ENCODE results near the gene MYOD1.

Gene MYOD1

DNA sequence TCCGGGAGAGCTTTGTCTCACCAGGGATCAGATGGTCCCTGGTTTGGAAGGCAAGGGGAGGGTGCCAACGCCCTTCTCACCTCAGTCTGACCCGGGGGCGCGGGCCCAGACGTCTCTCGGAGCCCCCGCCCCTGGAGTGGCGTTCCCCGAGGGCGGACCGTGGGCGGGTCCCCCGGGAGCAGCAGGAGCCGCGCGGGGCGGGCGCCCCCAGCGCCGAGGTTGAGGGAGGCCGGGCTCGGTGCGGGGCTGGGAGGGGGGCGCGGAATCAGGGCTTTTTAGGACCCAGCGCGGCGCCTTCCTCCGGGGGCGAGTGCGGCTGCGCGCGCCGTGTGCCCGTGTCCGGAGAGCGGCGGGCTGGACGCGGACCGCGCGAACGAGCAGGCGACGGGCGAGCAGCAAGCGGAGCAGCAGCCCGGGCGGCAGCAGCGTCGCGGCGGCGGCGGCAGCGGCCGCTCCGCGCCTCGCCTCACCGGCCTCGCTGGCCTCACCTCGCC is 15.1 kb downstream of the MYOD1 start, which contains the start of gene KCNC1:
Gene KCNC1, plus strand, starts transcription at position 364 of the 494 bp plus-strand sequence. CDS start 1,222 bp downstream, outside the sequence.
- peak; percentile 83 for DNase-seq (ENCODE audit: low spot score)

DNA sequence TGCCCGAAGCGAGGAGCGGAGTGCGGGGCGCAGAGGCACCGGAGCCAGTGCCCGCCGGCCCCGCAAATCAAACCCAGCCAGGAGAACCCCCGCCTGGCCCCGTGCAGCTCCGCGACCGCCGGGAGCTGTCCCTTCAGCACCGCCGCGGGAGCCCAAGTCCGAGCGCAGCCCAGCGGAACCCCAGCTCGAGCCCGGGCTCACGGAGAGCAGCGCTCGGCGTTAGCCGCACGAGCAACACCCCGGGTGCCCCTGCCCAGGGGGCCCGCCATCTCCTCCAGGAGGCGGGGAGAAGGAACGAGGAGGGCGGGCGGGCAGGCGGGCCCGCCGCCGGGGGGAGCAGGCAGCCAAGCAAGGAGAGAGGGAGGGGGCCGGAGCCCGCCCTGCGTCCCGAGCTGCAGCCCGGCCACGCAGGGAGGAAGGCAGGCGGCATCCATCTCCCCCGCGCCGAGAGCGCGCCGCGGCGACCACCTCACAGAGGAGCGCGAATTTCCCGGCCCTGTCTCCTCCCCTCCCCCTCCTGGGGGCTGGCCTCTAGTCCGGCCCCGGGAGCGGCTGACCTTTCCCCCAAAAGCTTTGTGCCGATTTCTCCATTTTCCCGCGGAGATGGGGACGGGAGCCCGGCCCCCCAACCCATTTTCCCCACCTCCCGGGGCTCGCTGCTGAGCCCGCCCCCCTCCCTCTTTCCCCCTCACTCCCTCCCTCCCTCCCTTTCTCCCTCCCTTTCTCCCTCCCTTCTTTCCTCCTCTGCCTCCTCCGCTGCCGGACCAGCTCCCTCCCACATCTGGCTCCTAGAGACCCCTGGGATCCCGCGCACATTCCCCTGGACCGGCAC is 15.8 kb downstream of the MYOD1 start:
- peak; percentile 57 for DNase-seq (ENCODE audit: low spot score)

DNA sequence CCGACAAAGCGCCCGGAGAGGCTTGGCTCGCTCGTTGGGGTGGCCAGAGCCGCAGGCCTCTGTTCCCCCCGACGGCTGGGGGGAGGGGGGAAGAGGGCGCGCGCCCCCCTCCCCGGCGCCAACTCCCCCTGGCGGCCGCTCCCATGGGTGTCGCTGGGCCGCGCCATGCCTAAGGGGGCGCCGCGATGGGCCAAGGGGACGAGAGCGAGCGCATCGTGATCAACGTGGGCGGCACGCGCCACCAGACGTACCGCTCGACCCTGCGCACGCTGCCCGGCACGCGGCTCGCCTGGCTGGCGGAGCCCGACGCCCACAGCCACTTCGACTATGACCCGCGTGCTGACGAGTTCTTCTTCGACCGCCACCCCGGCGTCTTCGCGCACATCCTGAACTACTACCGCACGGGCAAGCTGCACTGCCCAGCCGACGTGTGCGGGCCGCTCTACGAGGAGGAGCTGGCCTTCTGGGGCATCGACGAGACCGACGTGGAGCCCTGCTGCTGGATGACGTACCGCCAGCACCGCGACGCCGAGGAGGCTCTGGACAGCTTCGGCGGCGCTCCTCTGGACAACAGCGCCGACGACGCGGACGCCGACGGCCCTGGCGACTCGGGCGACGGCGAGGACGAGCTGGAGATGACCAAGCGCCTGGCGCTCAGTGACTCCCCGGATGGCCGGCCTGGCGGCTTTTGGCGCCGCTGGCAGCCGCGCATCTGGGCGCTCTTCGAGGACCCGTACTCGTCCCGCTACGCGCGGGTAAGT is 16.6 kb downstream of the MYOD1 start:
- DNase-seq (ENCODE audit: low spot score), result peak; percentile 67

DNA sequence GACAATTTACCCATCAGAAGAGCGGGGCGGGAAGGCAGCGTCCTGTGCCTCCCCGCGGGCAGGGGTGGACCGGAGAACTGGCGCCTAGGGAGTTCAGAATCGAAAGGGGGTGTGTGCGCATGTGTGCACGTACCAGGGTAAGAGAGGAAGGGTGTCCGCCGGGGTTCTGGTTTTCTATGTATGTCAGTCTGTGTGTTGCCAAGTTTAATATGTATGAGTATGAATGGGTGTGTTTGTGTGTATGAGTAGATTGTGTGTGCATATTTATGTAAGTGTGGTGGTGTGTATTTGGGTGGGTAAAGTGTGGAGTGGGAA is 17.2 kb downstream of the MYOD1 start:
- DNase-seq (ENCODE audit: low spot score), result peak; percentile 20

DNA sequence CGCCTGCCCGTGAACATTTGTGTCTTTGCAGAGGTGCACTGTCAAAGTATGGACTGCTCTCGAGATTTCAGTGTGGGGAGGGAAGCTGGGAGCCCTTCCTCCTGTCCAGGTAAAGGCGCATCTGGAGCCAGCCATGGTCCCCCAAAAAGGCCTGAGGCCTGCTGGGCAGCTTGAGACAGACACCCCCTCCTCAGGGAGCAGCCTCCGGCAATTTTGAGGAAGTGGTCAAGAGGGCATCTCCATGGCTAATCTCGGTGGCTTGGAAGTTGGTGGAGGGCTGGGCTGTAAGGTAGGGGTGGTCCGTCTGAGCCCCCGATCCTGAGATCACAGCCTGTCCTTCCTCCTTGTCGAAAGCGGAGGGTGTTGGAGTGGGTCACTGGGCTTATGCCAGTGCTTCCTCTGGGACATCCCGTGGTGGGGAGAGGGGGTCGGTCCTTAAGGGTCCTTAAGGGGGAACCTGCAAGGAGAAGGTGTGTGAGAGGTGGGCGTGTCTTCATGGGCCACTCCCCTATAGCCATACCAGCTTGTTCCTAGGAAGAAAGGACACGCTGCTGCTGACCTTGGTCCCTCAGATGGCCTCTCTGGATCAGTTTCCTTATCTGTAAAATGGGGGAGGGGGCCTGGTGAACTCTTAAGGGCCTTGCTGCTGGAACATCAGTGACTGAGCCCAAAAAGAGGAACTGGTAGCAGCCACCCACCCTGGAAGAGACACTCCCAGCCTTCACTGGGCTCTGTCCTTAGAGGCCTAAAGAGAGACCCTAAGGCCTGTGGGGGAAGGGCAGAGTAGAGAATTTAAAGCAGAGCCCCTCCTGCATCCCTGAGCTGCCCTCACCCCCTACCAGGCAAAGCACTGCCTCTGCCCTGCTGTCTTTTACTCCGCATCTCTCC is 17.8 kb downstream of the MYOD1 start:
- DNase-seq (ENCODE audit: low spot score), result peak; percentile 28

DNA sequence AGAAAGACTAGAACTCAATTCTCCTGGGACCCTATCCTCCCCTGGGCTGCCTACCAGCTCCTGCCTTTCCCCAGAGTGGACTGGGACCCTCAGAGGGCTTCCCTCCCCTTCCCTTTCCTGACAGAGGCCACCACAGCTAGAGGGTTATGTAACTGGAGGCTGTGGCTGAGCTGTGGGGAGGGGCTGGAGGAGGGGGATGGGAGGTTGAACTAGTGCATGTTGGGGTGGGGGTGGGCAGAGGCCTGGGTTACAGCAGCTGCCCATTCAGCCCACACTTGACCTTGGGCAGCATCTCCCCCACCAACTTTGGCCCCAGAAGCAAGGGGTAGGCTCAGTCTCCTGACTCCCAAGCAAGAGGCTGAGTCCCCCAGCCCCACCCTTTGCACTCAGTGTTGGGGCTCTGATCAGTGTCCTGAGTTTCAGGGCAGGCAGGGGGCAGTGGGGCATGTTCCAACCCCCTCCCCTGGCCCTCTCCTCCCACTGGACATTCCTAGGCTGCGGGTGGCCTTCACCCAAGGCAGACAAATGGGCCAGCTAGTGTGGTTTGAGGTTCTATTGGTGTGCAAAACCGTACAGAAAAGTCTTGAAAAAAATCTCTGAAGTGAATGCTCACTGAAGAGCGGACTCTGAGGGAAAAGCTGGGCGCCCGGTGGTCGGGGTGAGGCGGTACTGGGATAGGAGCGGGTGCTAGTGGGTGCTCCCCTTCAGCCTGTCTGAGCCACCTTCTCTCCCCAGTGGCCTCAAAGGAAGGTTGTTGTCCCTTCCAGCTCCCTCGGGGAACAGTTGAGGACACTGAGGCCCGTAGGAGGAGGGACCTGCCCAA is 19.0 kb downstream of the MYOD1 start:
- no peak for DNase-seq (ENCODE audit: low spot score)

DNA sequence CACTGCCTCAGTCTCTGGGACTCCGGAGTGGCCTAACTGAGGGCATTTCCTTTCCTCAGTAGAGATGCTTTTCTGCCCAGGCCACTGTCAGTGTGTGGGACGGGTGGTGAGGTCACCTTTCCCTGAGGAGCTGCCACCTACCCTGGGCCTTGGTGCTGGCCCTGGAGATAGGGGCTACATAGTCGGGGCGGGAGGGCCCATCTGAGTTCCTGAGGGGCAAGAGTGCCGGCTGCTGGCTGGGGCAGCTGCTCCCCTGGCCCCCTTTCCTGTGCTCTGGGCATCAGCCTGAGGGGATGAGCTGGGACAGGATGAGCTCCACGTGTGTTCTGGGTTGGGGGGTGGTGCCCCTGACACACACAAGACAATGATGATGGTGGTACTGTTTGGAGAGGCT is 20.6 kb downstream of the MYOD1 start:
- DNase-seq (ENCODE audit: low spot score), result no peak

DNA sequence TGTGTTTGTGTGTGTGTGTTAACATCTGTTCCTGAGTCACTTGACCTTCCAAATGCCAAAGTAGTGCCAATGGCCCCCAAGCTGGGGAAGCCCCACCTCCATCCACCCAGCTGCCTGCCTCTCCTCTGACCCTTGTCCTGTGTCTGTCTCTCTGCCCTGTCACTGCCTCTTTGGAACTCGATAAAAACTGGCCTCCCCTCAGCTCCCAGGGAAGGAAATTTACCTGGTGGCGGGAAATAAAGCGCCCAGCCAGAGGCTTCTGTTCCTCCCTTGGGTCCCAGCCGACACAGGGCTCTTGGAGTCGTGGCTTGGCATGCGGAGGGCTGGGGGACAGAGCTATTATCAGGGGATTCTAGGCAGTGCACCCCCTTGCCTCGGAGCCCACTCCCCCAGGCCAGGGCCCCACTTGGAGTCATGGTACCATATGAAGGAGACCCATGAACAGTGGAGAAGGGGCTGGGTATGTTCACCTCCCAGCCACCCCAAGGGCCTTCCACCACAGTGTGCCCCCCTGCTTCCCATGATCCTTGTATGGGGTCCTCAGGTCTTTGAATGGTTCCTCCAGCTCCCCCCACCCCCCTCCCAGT is 21.4 kb downstream of the MYOD1 start:
- DNase-seq (ENCODE audit: low spot score), result no peak

DNA sequence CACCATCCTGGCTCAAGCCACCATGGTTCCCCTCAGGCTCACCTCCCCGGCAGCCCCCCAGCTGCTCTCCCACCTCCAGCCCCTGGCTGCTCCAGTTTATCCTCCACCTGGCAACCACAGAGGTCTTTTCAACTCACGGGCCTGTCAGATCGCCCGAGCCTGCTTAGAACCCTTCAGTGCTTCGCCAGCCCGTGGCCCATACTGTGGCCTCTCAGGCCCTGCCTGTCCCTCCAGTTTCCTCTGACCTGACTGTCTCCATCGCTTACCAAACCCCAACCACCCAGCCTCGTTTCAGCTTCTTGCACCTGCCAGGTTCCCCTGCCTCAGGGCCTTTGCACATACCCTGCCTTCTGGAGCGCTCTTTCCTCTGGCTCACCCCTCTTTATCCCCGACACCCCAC is 22.1 kb downstream of the MYOD1 start:
- no peak for DNase-seq (ENCODE audit: low spot score)

DNA sequence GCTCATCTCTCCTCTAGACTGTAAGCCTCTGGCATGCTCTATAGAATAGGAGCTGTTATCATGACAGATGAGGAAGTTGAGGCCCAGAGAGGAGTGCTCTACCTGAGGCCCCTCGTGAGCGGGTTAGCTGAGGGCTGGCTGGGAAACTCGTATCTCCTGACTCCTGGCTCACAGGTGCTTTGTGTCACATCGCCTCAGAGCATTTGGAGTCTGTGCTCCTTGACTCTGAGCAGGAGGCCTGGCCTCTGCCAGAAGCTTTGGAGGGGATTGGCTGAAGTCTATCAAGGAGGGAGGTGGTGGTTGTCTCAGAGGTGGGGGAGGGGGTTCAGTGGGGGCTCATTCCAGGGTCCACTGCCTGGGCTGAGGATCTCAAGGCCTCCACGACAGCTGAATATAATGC is 22.6 kb downstream of the MYOD1 start:
- no peak for DNase-seq (ENCODE audit: low spot score)

DNA sequence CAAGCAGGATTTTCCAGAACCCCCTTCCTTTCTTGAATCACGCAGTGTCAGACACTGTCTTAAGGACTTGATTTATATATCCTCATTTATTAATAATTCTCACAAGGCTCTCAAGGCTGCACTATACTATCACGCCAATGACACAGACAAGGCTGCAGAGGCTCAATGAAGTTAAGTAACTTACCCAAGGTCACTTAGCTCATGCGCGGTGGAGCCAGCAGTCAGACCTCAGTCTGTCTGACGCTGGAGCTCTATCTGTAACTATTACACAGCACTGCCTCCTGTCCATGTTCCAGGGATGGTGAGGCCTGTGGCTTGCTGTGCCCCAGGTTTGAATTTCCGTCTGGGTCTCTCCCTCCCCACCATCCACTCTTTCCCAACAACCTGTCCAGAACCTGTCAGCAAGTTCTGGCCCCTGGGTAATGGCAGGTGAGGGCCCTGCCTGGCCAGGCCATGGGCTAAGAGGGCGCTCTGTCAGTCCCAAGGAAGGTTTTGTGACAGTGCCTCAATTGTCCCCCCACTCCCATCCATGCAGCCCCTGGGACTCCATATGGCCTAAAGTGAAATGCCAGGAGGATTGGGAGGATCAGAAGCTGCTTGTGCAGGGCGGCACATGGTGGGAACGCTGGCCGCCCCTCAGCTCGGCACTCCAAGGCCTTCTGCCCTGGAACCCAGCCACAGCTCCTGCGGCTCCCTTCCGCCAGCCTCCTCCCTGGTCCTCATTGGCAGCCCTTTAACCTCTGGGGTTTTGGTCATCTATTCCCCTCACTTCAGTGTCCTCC is 23.8 kb downstream of the MYOD1 start:
- no peak for DNase-seq (ENCODE audit: low spot score)

DNA sequence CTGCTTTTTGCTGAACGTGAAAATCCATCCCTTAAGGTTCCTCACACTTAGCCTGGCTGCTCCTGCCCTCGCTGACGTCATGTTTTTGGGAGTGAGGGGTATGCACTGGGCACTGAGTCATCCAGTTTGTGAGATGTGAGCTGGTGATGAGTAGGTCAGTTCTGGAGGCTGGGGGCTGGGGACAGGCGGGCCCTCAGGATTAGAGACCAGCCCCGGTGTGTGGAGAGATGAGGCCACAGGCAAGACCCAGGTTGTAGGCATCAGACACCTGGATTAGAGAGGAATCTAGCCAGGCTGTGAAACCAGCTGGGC is 24.4 kb downstream of the MYOD1 start:
- DNase-seq (ENCODE audit: low spot score), result no peak

DNA sequence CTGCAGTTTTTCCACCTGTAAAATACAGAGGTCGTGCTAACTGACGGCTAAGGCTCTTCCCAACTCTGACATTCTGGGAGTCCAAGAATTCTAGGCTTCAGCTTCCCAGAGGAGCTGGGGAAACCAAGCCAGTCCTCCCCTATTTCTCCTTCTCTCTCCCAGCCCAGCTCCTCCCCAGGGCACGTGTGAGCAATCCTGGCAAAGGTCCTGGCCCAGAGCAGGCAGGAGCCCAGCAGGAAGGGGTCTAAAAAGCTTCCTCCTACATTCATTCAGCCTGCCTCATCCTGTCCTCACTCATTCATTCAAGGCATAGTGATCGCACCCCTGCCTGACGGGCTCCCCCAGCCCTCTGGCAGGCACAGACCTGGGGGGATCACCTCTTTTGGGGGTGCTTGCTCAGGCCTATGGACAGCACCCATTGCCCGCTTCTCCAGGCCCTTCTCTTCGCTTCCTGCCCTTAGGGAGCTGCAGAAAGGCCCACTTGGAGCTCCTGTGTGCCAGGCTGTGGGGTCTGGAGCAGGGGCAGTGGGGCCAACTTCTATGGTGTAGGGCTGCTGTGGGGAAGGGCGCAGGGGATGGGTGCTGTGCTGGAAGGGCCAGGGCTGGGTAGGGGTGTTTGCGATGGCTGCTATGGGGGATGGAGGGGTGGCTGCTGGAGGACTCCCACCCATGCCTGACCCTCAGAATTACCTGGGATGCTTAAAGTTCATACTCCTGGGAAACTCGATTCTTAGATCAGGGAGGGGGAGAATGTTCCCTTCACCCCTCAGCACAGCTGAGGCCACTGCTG is 25.0 kb downstream of the MYOD1 start:
- no peak for DNase-seq (ENCODE audit: low spot score)

DNA sequence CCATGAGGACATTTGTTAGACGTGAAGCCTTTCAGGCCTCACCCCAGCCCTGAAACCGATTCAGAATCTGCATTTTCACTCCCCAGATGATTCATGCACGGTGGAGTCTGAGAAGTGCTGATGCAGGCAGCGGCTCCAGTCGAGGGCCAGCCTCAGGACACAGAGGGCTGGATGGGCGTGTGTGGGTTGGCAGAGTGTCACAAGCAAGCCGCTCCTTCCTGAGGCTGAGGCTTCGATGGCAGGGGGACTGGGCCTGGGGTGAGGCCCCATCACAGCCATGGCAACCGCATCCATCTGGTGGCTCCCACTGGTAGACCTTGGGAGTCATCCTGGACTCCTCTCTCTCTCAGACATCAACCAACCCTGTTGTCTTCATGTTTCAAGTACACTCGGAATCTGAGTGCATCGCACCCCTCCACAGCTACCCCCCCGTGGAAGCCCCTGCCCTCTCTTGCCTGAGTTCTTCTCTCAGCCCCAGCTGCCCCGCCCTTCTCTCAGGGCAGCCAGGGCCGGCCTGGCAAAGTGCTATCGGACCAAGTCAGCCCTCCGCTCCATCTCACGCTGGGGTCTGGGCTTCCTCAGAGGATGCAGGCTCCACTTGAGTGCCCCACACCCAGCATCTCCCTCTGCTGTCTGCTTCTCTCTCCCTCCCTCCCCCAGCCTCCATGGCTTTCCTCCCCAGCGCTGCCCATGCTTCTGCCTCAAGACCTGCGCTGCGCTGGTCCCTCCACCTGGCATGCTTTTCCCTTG is 25.8 kb downstream of the MYOD1 start:
- no peak for DNase-seq (ENCODE audit: low spot score)

DNA sequence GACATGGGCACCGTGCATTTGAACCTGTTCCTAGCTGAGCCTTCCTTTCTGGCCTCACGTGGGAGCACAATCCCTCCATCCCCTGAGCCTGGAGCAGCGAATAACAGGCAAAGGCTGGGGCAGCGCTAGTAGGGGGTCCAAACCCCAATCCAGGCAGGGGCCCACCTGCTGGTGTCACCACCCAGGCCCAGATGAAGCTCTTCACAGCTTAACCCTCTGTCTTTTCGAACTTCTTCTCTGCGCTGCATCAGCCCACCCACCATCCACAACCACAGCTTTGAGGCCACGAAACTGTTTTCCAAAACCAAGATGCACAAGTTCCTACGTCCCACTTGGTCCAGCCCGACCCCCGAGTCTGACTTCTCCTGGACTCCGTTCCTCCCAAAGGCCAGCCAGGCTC is 26.7 kb downstream of the MYOD1 start:
- no peak for DNase-seq (ENCODE audit: low spot score)

DNA sequence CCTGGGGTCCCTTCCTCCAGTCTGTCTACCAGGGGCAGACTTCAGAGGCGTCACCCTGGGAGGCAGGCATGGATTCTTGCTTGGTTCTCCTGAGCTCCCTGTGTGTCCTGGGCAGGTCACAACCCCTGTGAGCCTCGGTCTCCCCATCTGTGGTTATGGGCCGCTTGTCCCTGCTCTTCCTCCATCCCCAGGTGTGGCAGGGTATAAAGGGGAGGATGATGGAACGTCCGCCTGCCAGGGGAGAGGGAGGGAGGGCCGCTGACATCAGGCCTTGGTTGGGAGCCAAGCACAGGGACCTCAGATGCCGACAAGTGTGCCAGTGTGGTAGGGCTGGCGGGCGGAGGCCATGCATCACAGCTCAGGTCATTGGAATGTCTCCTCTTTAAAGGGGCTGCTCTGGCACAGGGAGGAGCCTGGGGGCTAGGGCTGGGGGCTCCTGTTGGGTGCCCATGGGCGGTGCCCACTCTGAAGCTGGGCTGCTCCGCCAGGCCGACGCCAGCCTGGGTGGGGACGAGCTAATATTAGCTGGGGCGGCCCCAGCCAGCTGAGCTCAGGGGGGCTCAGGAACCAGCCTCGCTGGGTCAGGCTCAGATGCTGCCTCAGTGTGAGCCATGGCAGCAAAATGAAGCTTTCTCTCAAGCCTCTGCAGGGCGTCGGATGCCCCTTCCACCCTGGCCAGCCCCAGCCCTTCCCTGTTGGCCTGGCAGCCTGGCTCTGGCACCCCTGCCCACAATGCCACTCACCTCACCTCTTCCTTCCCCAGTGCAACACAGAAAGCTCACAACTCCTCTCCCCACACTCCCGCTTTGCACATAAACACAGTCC is 28.0 kb downstream of the MYOD1 start:
- no peak for DNase-seq (ENCODE audit: low spot score)

DNA sequence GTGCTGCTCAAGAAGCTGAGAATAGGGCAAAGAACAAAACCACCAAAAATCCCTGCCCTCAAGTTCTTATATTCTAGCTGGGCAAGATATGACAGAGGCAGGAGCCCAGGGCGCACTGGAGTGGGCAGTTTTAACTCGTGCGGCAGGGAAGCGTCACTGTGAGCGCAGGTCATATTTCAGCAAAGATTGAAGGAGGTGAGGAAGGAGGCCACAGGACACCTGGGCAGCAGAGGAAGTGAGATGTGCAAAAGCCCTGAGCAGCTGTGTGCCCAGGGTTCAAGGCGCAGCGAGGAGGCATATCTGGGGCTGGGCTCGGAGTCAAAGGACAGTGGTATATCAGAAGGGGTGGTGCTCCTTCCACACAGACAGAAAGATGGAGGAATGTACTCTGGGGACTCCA is 28.7 kb downstream of the MYOD1 start:
- no peak for DNase-seq (ENCODE audit: low spot score)
